Common myeloid progenitor, CD34-positive (primary cell): ENCODE measurements around the gene ARHGAP25.

ENCODE experiments used
- CTCF ChIA-PET: fragments of 350-600 bp; sonication (Branson Sonifier 250); formaldehyde crosslinking; loops from one replicate; lab custom pipeline; 2021; ENCODE audit warnings: antibody characterized with exemption; lab: Charles Lee
- POLR2A ChIA-PET: fragments of 350-600 bp; sonication (Branson Sonifier 250); formaldehyde crosslinking; loops from one replicate; lab custom pipeline; 2021; ENCODE audit warnings: antibody characterized with exemption; lab: Charles Lee
- DNase-seq, 3 donors: peaks; one replicate each; pipeline versions ENCODE4 v3.0.0 to v3.0.0-alpha.2; 2013
- H3K27ac ChIP-seq, 2 experiments: 1 replicate in 1 of 2; 2 replicates in 1 of 2; pipeline ENCODE4 v1.7.0; 2013; ENCODE audit warnings: inconsistent platforms in 2 of 2, low read length in 2 of 2, mild to moderate bottlenecking in 2 of 2, low read depth in 1 of 2, moderate library complexity in 1 of 2; ENCODE audit not compliant: severe bottlenecking in 2 of 2, insufficient read depth in 1 of 2, poor library complexity in 1 of 2
- H3K27me3 ChIP-seq, 5 experiments: replicated peaks in 2 of 5; 1 replicate in 3 of 5; 2 replicates in 2 of 5; pipeline versions ENCODE4 v1.6.1 to v1.7.0; 2013; ENCODE audit warnings: low read length in 4 of 5, mild to moderate bottlenecking in 2 of 5, moderate library complexity in 2 of 5, inconsistent platforms in 1 of 5; ENCODE audit not compliant: insufficient read depth in 5 of 5, control insufficient read depth in 4 of 5
- H3K36me3 ChIP-seq, 4 experiments: 1 replicate in 2 of 4; 2 replicates in 2 of 4; pipeline versions ENCODE4 v1.6.1 to v1.7.0; 2013; ENCODE audit warnings: low read length in 3 of 4, control low read depth in 1 of 4, mild to moderate bottlenecking in 1 of 4; ENCODE audit not compliant: control insufficient read depth in 4 of 4, insufficient read depth in 4 of 4
- H3K4me1 ChIP-seq, 4 experiments: 1 replicate in 3 of 4; 2 replicates in 1 of 4; pipeline versions ENCODE4 v1.6.1 to v1.7.1; 2013; ENCODE audit warnings: low read length in 3 of 4, mild to moderate bottlenecking in 3 of 4, control low read depth in 1 of 4, inconsistent platforms in 1 of 4, moderate library complexity in 1 of 4; ENCODE audit not compliant: control insufficient read depth in 4 of 4, insufficient read depth in 4 of 4; ENCODE audit errors: control extremely low read depth in 1 of 4
- H3K4me3 ChIP-seq, 7 experiments: 1 replicate in 4 of 7; 2 replicates in 3 of 7; pipeline versions ENCODE4 v1.5.1 to v1.7.0; 2013; ENCODE audit warnings: mild to moderate bottlenecking in 7 of 7, low read length in 6 of 7, moderate library complexity in 6 of 7, inconsistent platforms in 2 of 7, low read depth in 2 of 7, control low read depth in 1 of 7; ENCODE audit not compliant: insufficient read depth in 4 of 7, control insufficient read depth in 1 of 7; ENCODE audit errors: extremely low read depth in 1 of 7
- H3K9me3 ChIP-seq, 5 experiments: 1 replicate in 4 of 5; 2 replicates in 1 of 5; pipeline versions ENCODE4 v1.6.1 to v1.7.1; 2013; ENCODE audit warnings: low read length in 4 of 5, mild to moderate bottlenecking in 2 of 5, inconsistent platforms in 1 of 5, low read depth in 1 of 5, moderate library complexity in 1 of 5; ENCODE audit not compliant: control insufficient read depth in 4 of 5, insufficient read depth in 2 of 5; ENCODE audit errors: control extremely low read depth in 1 of 5
- WGBS: methylation state at CpG from one replicate; pipeline ENCODE4 v1.1.5; 2013; ENCODE audit not compliant: insufficient coverage; 5-methylcytosine and 5-hydroxymethylcytosine counted together

The ARHGAP25 gene

DNA sequence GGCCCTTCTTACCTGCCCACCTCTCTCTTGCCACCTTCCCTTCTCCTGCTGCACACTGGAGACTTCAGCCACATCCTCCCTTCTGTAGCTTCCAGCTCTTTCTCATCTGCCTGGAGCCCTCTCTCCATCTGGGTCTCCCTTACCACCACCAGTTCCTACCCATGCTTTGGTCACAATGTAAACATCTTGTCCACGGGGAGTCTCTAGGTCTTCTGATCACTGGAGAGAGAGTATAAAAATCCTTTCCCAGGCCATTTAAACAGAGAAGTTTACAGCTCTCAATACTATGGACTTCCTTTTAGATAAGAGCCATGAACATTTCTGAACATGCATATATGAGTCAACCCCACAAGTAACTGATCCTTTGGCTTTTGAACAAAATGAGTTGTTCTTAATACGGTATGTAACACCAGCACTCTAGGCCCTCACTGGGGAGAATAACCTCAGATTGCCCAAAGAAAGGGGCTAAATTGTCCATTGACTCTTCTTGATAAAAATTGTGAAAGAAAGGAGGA, 5.8 kb downstream of the ARHGAP25 start:
- 47% methylated on average over 2 of the region's 2 CpGs for WGBS
- ChIA-PET POLR2A (no interaction called here), CTCF (interaction anchor here (0.8 to 10.8 kb wide), 8 partner anchors 8 to 34 kb away, joined by 3 to 106 read pairs (median 23); partner anchors contain the start of gene ARHGAP25)
- H3K4me1 ChIP-seq, result peaks cover 78 to 96% (median 88%) of the 10 kb centered on the region in 4 experiments
- peak overlapping the region in 4 of 7 experiments; percentile 15 to 84 (median 36) for H3K4me3 ChIP-seq
- H3K9me3 ChIP-seq, result no peaks in the 10 kb centered on the region
- H3K36me3 ChIP-seq, result peaks cover 4 to 48% (median 10%) of the 10 kb centered on the region in 4 experiments
- peak overlapping the region; percentile 1 to 41 for H3K27ac ChIP-seq
- H3K27me3 ChIP-seq, result no peaks in the 10 kb centered on the region
- no peak for DNase-seq

- WGBS, result 50% methylated on average over 1 of the region's 3 CpGs
- ChIA-PET POLR2A (interaction anchor here (1.1 kb wide), 1 partner anchor 14 kb away, joined by 3 read pairs; no protein-coding TSS in a partner anchor), CTCF (interaction anchor here (1.0 to 10.8 kb wide), 11 partner anchors 8 to 386 kb away, joined by 3 to 106 read pairs (median 4); partner anchors contain the start of gene ARHGAP25)
- peaks cover 72 to 100% (median 95%) of the 10 kb centered on the region in 4 experiments for H3K4me1 ChIP-seq
- no peaks in the 10 kb centered on the region for H3K9me3 ChIP-seq
- peaks cover 8 to 56% (median 14%) of the 10 kb centered on the region in 4 experiments for H3K36me3 ChIP-seq
- H3K27me3 ChIP-seq, result no peaks in the 10 kb centered on the region
- DNase-seq, result peak in 2 of 3 donors; percentile 69 to 78
- peak overlapping the region; percentile 1 to 41 for H3K27ac ChIP-seq
- H3K4me3 ChIP-seq, result peak overlapping the region in 3 of 7 experiments; percentile 44 to 84 (median 55)
Observed at GRCh38 chr2:68741238-68741637, 6.6 kb downstream of the ARHGAP25 start.

- H3K4me1 ChIP-seq, result peaks cover 68 to 98% (median 93%) of the 10 kb centered on the region in 4 experiments
- WGBS, result no CpG with 5 or more reads among the region's 5 CpGs
Observed at GRCh38 chr2:68741805-68742306, 7.2 kb downstream of the ARHGAP25 start.

DNA sequence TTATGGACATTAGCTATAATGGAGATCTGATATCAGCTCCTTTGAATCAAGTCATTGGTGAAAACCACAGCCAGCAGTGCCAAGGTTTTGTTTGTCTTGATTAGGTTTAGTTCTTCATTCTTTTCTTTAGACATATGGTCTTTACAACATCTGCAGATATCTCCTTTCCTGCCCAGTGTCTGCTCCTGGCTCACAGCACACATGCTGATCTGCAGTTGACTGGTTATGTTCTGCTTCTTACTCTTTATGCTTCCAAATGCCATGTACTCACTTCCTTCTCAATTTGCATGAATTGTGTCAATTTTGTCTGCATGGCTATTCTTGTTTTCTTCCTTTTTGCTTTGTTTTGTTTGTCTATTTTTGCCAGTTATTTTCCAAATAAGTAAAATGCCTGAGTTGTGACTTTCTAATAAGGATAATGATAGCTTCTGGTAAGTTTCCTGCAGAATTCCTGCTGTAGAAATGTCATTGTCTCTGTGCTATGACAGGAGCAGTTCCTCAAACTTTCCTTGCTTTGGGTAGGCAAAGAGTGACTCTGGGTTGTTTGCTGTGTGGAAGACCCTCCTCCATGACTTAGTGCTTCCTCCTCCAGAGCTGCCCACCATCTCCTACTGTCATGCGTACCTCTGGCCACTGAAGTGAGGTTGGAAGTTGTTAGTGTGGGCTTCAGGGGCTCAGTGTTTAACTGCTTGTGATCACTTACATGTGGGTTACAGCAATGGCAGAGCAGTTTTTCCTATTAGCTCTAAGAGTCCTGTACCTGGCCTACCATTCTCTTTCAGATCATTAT, 8.2 kb downstream of the ARHGAP25 start:
- ChIA-PET CTCF (interaction anchor here (0.7 to 10.8 kb wide), 14 partner anchors 8 to 279 kb away, joined by 3 to 106 read pairs (median 4); partner anchors contain the start of gene ARHGAP25), POLR2A (no interaction called here)
- Histone ChIP-seq H3K36me3 (peaks cover 8 to 65% (median 14%) of the 10 kb centered on the region in 4 experiments), H3K9me3 (no peaks in the 10 kb centered on the region), H3K27me3 (no peaks in the 10 kb centered on the region), H3K4me1 (peaks cover 60 to 98% (median 91%) of the 10 kb centered on the region in 4 experiments), H3K4me3 (peak overlapping the region in 4 of 7 experiments; percentile 21 to 44 (median 27)), H3K27ac (peak overlapping the region; percentile 4 to 62)
- no CpG with 5 or more reads among the region's 1 CpG for WGBS
- peak; percentile 45 to 91 (median 86) for DNase-seq

More at GRCh38 chr2:68741805-68742306, 7.2 kb downstream of the ARHGAP25 start:
- no peaks in the 10 kb centered on the region for H3K9me3 ChIP-seq
- peaks cover 8 to 59% (median 14%) of the 10 kb centered on the region in 4 experiments for H3K36me3 ChIP-seq
- H3K4me3 ChIP-seq, result peak overlapping the region in 3 of 7 experiments; percentile 4 to 40 (median 20)
- ChIA-PET POLR2A (interaction anchor here (1.1 kb wide), 1 partner anchor 15 kb away, joined by 3 read pairs; no protein-coding TSS in a partner anchor), CTCF (interaction anchor here (0.7 to 10.8 kb wide), 14 partner anchors 9 to 386 kb away, joined by 3 to 106 read pairs (median 4); partner anchors contain the start of gene ARHGAP25)
- DNase-seq, result peak in 2 of 3 donors; percentile 44 to 60
- no peaks in the 10 kb centered on the region for H3K27me3 ChIP-seq
- H3K27ac ChIP-seq, result peak overlapping the region; percentile 4 to 41

- ChIA-PET POLR2A (no interaction called here), CTCF (interaction anchor here (0.6 to 10.8 kb wide), 14 partner anchors 7 to 280 kb away, joined by 3 to 106 read pairs (median 8); partner anchors contain the start of gene ARHGAP25)
- Histone ChIP-seq H3K36me3 (peaks cover 8 to 68% (median 14%) of the 10 kb centered on the region in 4 experiments), H3K27ac (peak overlapping the region in 1 of 2 experiments; percentile 62), H3K9me3 (no peaks in the 10 kb centered on the region), H3K4me1 (peaks cover 60 to 98% (median 91%) of the 10 kb centered on the region in 4 experiments), H3K27me3 (no peaks in the 10 kb centered on the region), H3K4me3 (peak overlapping the region in 3 of 7 experiments; percentile 3 to 44 (median 9))
- DNase-seq, result no peak
- WGBS, result 37% methylated on average over 2 of the region's 3 CpGs
Observed at GRCh38 chr2:68743531-68743930, 8.9 kb downstream of the ARHGAP25 start.

GRCh38 chr2:68744366-68744912, 9.8 kb downstream of the ARHGAP25 start:
- Histone ChIP-seq H3K36me3 (peaks cover 8 to 70% (median 10%) of the 10 kb centered on the region in 4 experiments), H3K4me3 (no peak overlapping the region), H3K9me3 (no peaks in the 10 kb centered on the region), H3K4me1 (peaks cover 53 to 97% (median 88%) of the 10 kb centered on the region in 4 experiments), H3K27ac (peak overlapping the region in 1 of 2 experiments; percentile 52), H3K27me3 (no peaks in the 10 kb centered on the region)
- ChIA-PET CTCF (interaction anchor here (0.9 to 10.8 kb wide), 17 partner anchors 6 to 281 kb away, joined by 3 to 106 read pairs (median 8); partner anchors contain the start of gene ARHGAP25), POLR2A (interaction anchor here (0.5 kb wide), 1 partner anchor 257 kb away, joined by 3 read pairs; no protein-coding TSS in a partner anchor)
- 46% methylated on average over 3 of the region's 4 CpGs for whole genome bisulfite sequencing
- DNase-seq, result peak in 2 of 3 donors; percentile 45 to 58
